Measurements from ENCODE around the gene OPCML.

The OPCML gene

DNA sequence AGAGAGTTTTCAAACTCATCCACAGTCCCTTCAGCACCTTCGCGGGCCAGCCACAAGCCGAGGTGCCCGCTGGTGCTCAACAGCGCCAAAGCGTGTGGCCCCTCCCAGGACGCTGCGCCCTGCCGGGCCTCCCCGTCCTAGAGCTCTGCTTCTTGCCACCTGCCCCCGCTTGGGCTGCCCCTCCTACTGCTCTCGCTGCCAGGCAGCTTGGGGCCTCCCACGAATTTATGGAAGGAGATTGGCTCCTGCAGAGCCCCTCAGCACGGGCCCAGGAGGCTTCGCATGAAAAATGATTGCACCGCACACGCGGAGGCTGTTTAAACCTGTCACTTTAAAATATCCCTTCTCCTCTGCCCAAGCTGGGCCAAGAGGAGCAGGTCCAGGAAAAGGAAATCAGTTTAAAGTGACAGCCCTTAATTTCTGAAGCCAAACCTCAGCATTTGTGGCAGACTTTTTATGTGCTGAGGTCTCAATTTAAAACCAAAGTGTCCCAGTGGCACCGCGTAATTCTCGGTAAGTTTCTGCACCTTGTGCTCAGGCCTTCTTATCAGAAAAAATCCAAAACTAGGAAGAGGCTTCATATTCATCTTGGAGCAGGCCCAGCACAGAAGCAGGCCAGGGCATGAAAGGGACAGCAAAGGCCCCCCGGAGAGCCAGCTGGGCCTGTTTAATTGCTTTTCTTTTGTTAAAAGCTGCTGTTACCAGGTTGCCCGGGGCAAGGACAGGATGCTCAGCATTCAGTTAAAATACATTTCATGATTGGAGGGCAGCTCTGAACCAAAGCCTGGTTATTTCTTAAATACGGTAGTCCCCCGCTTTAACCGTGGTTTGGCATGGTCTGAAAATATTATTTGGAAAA lies 303.6 kb downstream of the OPCML start:
- in situ Hi-C loops (cut with MboI; ENCODE audit: low sequenced_read_pairs, unreplicated experiment), result no loop called here
- no peak for DNase-seq (ENCODE audit: low spot score)
- TF ChIP-seq, protein P1, sequence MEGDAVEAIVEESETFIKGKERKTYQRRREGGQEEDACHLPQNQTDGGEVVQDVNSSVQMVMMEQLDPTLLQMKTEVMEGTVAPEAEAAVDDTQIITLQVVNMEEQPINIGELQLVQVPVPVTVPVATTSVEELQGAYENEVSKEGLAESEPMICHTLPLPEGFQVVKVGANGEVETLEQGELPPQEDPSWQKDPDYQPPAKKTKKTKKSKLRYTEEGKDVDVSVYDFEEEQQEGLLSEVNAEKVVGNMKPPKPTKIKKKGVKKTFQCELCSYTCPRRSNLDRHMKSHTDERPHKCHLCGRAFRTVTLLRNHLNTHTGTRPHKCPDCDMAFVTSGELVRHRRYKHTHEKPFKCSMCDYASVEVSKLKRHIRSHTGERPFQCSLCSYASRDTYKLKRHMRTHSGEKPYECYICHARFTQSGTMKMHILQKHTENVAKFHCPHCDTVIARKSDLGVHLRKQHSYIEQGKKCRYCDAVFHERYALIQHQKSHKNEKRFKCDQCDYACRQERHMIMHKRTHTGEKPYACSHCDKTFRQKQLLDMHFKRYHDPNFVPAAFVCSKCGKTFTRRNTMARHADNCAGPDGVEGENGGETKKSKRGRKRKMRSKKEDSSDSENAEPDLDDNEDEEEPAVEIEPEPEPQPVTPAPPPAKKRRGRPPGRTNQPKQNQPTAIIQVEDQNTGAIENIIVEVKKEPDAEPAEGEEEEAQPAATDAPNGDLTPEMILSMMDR (IDR thresholded peaks at IDR 0.05; ENCODE audit: borderline replicate concordance, control extremely low read depth, extremely low read depth, insufficient read depth, missing control alignments), result no peak

DNA sequence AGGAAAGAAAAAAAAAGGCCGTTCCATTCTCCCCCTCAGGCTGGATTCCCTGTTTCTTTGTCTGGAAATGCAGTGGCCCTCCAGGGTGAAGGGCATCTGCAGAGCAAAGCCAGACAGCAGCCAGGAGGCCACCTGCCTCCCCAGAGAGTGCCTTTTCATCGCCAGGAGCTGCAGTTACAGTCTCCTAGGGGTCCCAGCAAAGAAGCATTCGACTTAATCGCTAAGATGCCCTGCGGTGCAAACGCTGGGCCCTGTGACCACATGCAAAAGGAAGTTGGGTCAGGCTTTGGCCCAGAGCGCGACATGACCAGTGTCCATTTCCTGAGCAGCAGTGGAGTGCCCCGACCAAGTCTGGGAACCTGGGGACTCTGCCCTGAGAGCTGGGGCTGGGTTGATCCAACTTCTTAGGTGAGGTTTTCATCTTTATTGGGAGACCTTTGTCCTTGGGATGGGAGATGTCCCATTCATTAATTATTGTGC lies 304.6 kb downstream of the OPCML start:
- no peak for DNase-seq (ENCODE audit: low spot score)
- in situ Hi-C loops (cut with MboI; ENCODE audit: low sequenced_read_pairs, unreplicated experiment), result no loop called here
- TF ChIP-seq, protein P1 (IDR thresholded peaks at IDR 0.05; ENCODE audit: borderline replicate concordance, control extremely low read depth, extremely low read depth, insufficient read depth, missing control alignments), result no peak

DNA sequence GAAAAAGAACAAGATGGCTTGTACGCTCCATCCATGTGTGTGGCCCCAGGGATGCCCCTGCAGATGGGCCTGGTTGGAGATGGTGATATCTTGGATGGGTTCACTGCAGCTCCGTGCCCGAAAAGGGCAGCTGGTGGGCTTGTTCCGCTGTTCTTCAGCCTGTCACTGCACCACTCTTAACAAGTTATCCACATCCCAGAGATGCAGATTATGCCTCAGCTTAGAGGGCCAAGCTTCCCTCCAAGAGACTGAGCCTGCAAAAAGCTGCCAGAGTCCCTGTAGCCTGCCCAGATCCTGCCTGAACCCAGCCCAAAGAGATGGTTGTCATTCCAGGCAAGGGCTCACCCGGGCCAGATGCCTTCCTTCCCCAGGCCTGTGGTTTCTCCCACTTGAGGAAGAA lies 308.0 kb downstream of the OPCML start:
- in situ Hi-C loops (cut with MboI; ENCODE audit: low sequenced_read_pairs, unreplicated experiment), result no loop called here
- no peak for DNase-seq (ENCODE audit: low spot score)
- TF ChIP-seq, protein P1 (IDR thresholded peaks at IDR 0.05; ENCODE audit: borderline replicate concordance, control extremely low read depth, extremely low read depth, insufficient read depth, missing control alignments), result no peak

DNA sequence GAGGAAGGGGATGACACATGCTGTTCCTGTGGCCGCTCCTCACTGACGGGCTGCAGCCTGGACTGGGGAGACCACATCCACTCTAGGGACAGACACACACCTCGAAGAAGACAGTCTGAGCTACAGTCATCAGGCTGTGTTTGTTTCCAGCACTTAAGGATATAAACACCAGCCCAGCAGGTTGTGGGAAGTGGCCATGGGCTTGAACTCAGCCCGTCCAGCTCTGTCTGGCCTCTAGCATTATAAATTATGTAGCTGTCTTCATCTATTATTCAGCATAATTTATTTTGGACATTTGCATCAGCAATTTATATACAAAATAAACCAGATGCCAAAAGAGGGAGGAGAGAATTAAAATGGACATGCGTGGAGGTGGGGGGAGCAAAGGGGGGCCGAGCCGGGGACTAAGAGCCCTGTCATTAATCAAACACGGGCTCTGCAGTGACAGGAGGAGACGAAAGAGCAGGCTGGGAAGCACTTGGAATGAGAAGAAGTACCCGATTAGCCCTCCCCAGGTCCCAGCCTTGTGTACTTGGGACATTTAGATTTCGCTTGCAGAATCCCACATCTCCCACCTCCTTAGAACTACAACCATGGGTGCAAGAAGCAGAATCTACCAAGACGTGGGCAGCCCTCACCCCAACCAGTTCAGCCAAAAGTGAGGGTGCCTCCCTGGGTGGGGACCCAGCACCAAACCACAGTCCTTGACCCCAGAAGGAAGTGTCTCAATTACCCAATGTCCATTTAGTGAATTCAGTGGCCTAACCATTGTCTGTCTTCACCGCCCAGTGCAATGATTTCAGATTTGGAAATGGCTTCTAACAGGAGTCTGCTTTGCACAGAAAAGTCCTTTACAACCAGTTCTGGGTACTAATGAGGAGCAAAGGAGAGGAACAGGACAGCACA lies 309.6 kb downstream of the OPCML start:
- TF ChIP-seq, protein P1 (IDR thresholded peaks at IDR 0.05; ENCODE audit: borderline replicate concordance, control extremely low read depth, extremely low read depth, insufficient read depth, missing control alignments), result no peak
- in situ Hi-C loops (cut with MboI; ENCODE audit: low sequenced_read_pairs, unreplicated experiment), result no loop called here
- DNase-seq (ENCODE audit: low spot score), result no peak

DNA sequence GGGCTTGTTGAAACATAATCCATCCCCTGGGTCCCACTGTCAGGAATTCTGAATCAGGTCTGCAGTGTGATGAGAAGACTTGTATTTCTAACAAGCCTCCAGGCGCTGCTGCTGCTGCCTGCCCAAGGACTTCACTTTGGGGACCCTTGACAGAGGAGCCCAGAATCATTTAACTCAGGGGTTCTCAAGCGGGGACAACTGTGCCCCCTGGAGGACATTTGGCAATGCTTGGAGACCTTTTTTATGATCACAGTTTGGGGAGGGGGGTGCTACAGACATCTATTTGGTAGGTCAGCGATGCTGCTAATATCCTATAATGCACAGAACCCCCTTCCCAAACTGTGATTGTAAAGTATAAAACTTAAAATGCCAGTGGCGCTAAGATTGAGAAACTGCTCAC lies 312.8 kb downstream of the OPCML start:
- no peak for DNase-seq (ENCODE audit: low spot score)
- TF ChIP-seq, protein P1 (IDR thresholded peaks at IDR 0.05; ENCODE audit: borderline replicate concordance, control extremely low read depth, extremely low read depth, insufficient read depth, missing control alignments), result no peak
- in situ Hi-C loops (cut with MboI; ENCODE audit: low sequenced_read_pairs, unreplicated experiment), result no loop called here

DNA sequence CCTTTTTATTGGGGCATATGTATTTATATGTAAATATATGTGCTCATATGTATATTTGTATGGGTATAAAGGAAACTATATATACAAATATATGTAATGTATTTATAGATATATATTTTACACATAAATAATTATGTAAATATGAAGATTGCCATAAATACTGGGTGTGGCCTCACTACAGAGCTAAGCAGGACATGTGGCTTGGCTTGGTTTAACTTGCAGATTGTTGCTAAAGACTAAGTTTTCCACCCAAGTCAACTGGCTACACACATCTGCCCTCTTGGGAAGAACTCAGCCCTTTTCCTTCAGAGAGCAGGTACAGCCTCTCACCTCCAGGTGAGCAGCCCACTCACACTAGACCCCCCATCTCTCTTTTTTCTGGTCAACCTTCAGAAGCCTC lies 315.5 kb downstream of the OPCML start:
- TF ChIP-seq, protein P1 (IDR thresholded peaks at IDR 0.05; ENCODE audit: borderline replicate concordance, control extremely low read depth, extremely low read depth, insufficient read depth, missing control alignments), result no peak
- in situ Hi-C loops (cut with MboI; ENCODE audit: low sequenced_read_pairs, unreplicated experiment), result no loop called here
- no peak for DNase-seq (ENCODE audit: low spot score)
